H1 (cell line): ENCODE results near the gene SAA1. TPM values are rescaled to one million over a fixed set of nuclear protein-coding genes. Genes with fewer than 3 reads are reported as not detected.

Experiments used
- CTCF ChIA-PET: fragments of 300-600 bp; sonication (Branson Sonifier 250); formaldehyde crosslinking; loops from one replicate; lab custom pipeline; 2021; ENCODE audit not compliant: partially characterized antibody; lab: Charles Lee
- POLR2A ChIA-PET: fragments of 300-600 bp; sonication (Branson Sonifier 250); formaldehyde crosslinking; loops from one replicate; lab custom pipeline; 2021; ENCODE audit warnings: inconsistent platforms; ENCODE audit not compliant: partially characterized antibody; lab: Charles Lee
- DNase-seq, 2 experiments: peaks; one replicate each; pipeline versions ENCODE4 v3.0.0 to v3.0.0-alpha.2; 2010 to 2022; ENCODE audit warnings: low spot score in 2 of 2, low read depth in 1 of 2, mixed read lengths in 1 of 2
- FAIRE-seq: peaks from 2 replicates; lab custom pipeline; 2011; peaks lifted over from hg19 to GRCh38; lab: Jason Lieb, UNC
- H2AFZ ChIP-seq: 2 replicates; pipeline ENCODE4 v1.8.1; 2012; ENCODE audit warnings: low read length, inconsistent platforms
- H2AK5ac ChIP-seq: 2 replicates; pipeline ENCODE4 v1.6.1; 2013; ENCODE audit warnings: low read depth, low read length
- H2BK120ac ChIP-seq: replicated peaks from 2 replicates; pipeline ENCODE3; 2013; ENCODE audit warnings: low read depth, low read length, inconsistent platforms
- H2BK12ac ChIP-seq: 2 replicates; pipeline ENCODE4 v1.6.1; 2013; ENCODE audit warnings: low read depth, low read length
- H2BK15ac ChIP-seq: 2 replicates; pipeline ENCODE4 v1.6.1; 2013; ENCODE audit warnings: low read length
- H2BK20ac ChIP-seq: 2 replicates; pipeline ENCODE4 v1.6.1; 2013; ENCODE audit warnings: low read length
- H2BK5ac ChIP-seq: 2 replicates; pipeline ENCODE4 v1.6.1; 2013; ENCODE audit warnings: low read depth, low read length
- H3K14ac ChIP-seq: 2 replicates; pipeline ENCODE4 v1.6.1; 2013; ENCODE audit warnings: inconsistent platforms; ENCODE audit not compliant: insufficient read length
- H3K18ac ChIP-seq: 2 replicates; pipeline ENCODE4 v1.6.1; 2013; ENCODE audit warnings: low read length; ENCODE audit errors: extremely low read depth
- H3K23ac ChIP-seq: 2 replicates; pipeline ENCODE4 v1.6.1; 2013; ENCODE audit warnings: inconsistent platforms; ENCODE audit not compliant: insufficient read length
- H3K23me2 ChIP-seq: 2 replicates; pipeline ENCODE4 v1.6.1; 2013; ENCODE audit warnings: low read depth, low read length
- H3K27ac ChIP-seq: 2 replicates; pipeline ENCODE4 v1.6.1; 2011; ENCODE audit warnings: low read depth, low read length, inconsistent platforms
- H3K27me3 ChIP-seq, 4 experiments: replicated peaks in 1 of 4; 1 replicate in 1 of 4; 2 replicates in 3 of 4; pipeline versions ENCODE4 v1.6.1 to v1.8.1; 2011 to 2013; ENCODE audit warnings: low read length in 3 of 4, mild to moderate bottlenecking in 3 of 4, inconsistent platforms in 2 of 4, mixed read lengths in 2 of 4, moderate library complexity in 1 of 4; ENCODE audit not compliant: control insufficient read depth in 3 of 4, insufficient read depth in 3 of 4; ENCODE audit errors: extremely low read depth in 1 of 4
- H3K36me3 ChIP-seq, 4 experiments: 2 replicates each; pipeline versions ENCODE4 v1.6.1 to v1.8.1; 2011 to 2013; ENCODE audit warnings: mild to moderate bottlenecking in 4 of 4, low read length in 3 of 4, moderate library complexity in 2 of 4, control low read depth in 1 of 4, inconsistent platforms in 1 of 4; ENCODE audit not compliant: insufficient read depth in 4 of 4, control insufficient read depth in 2 of 4
- H3K4ac ChIP-seq: replicated peaks from 2 replicates; pipeline ENCODE3; 2013; ENCODE audit warnings: low read length, low read depth, mixed read lengths, inconsistent platforms; ENCODE audit not compliant: insufficient read length
- H3K4me1 ChIP-seq, 4 experiments: replicated peaks in 1 of 4; 1 replicate in 1 of 4; 2 replicates in 3 of 4; pipeline versions ENCODE4 v1.6.1 to v1.8.1; 2011 to 2013; ENCODE audit warnings: low read length in 3 of 4, inconsistent platforms in 2 of 4, mixed read lengths in 1 of 4; ENCODE audit not compliant: insufficient read depth in 4 of 4, control insufficient read depth in 3 of 4
- H3K4me2 ChIP-seq, 2 experiments: 2 replicates each; pipeline versions ENCODE4 v1.6.1 to v1.8.1; 2011 to 2013; ENCODE audit warnings: low read depth in 2 of 2, low read length in 2 of 2, control low read depth in 1 of 2, inconsistent platforms in 1 of 2, mild to moderate bottlenecking in 1 of 2; ENCODE audit not compliant: insufficient read depth in 1 of 2
- H3K4me3 ChIP-seq, 4 experiments: fragments of 200-600, 300-600 bp in 1 of 4; sonication (generic), shearing (Covaris generic), sonication (Bioruptor Twin) in 1 of 4; 2 replicates each; pipeline versions ENCODE4 v1.5.1 to v1.8.1; 2011 to 2016; ENCODE audit warnings: low read length in 4 of 4, low read depth in 3 of 4, control low read depth in 2 of 4, inconsistent platforms in 2 of 4, mild to moderate bottlenecking in 2 of 4, mixed read lengths in 1 of 4, moderate library complexity in 1 of 4; ENCODE audit not compliant: insufficient read depth in 2 of 4; ENCODE audit errors: extremely low read depth in 1 of 4
- H3K56ac ChIP-seq: replicated peaks from 2 replicates; pipeline ENCODE3; 2013; ENCODE audit warnings: low read depth, mild to moderate bottlenecking, mixed read lengths, low read length, inconsistent platforms; ENCODE audit not compliant: insufficient read length
- H3K79me1 ChIP-seq: 2 replicates; pipeline ENCODE4 v1.6.1; 2013; ENCODE audit warnings: low read depth, low read length, control low read depth
- H3K79me2 ChIP-seq, 2 experiments: 2 replicates each; pipeline versions ENCODE4 v1.6.1 to v1.8.1; 2012 to 2013; ENCODE audit warnings: low read length in 2 of 2, mild to moderate bottlenecking in 2 of 2, inconsistent platforms in 1 of 2; ENCODE audit not compliant: insufficient read depth in 2 of 2, control insufficient read depth in 1 of 2
- H3K9ac ChIP-seq, 4 experiments: replicated peaks in 1 of 4; 1 replicate in 1 of 4; 2 replicates in 3 of 4; pipeline versions ENCODE4 v1.6.1 to v1.8.1; 2011 to 2013; ENCODE audit warnings: low read depth in 3 of 4, low read length in 3 of 4, control low read depth in 2 of 4, mild to moderate bottlenecking in 2 of 4, moderate library complexity in 2 of 4, inconsistent platforms in 1 of 4; ENCODE audit errors: extremely low read depth in 1 of 4
- H3K9me3 ChIP-seq, 2 experiments: 2 replicates each; pipeline versions ENCODE4 v1.6.1 to v1.8.1; 2012 to 2013; ENCODE audit warnings: mild to moderate bottlenecking in 2 of 2, moderate library complexity in 2 of 2, control low read depth in 1 of 2, inconsistent platforms in 1 of 2, low read depth in 1 of 2, low read length in 1 of 2, mixed read lengths in 1 of 2; ENCODE audit not compliant: insufficient read depth in 2 of 2
- H4K20me1 ChIP-seq, 2 experiments: replicated peaks in 1 of 2; 2 replicates each; pipeline versions ENCODE3 to v1.8.1; 2011 to 2013; ENCODE audit warnings: inconsistent platforms in 2 of 2, low read length in 2 of 2, mild to moderate bottlenecking in 1 of 2; ENCODE audit not compliant: insufficient read depth in 2 of 2, control insufficient read depth in 1 of 2
- H4K5ac ChIP-seq: 2 replicates; pipeline ENCODE4 v1.6.1; 2013; ENCODE audit warnings: low read length, low read depth, mixed read lengths, inconsistent platforms; ENCODE audit not compliant: insufficient read length
- H4K8ac ChIP-seq: 2 replicates; pipeline ENCODE4 v1.8.0; 2013; ENCODE audit warnings: mild to moderate bottlenecking, moderate library complexity, low read length, inconsistent platforms; ENCODE audit not compliant: insufficient read depth; ENCODE audit errors: extremely low read depth
- H4K91ac ChIP-seq: replicated peaks from 2 replicates; pipeline ENCODE3; 2013; ENCODE audit warnings: low read length, mixed read lengths, inconsistent platforms; ENCODE audit not compliant: insufficient read length
- MAX ChIP-seq: IDR thresholded peaks from 2 replicates; pipeline ENCODE4 v1.6.1; 2012; ENCODE audit warnings: inconsistent platforms
- WGBS, 2 experiments: shearing (Covaris generic) in 1 of 2; methylation state at CpG; one replicate each; pipeline versions ENCODE4 v1.1.6 to v1.1.7; 2013 to 2015; ENCODE audit warnings: low lambda C conversion rate in 2 of 2, mixed read lengths in 2 of 2, inconsistent platforms in 1 of 2, low coverage in 1 of 2, missing lambda C conversion rate in 1 of 2; ENCODE audit not compliant: insufficient replicate concordance in 2 of 2, insufficient coverage in 1 of 2, insufficient read length in 1 of 2; ENCODE audit errors: extremely low coverage in 1 of 2, missing lambda C conversion rate in 1 of 2; 5-methylcytosine and 5-hydroxymethylcytosine counted together
- polyA plus RNA-seq, 7 experiments: library from polyadenylated mRNA; depleted of rRNA in 3 of 7; stranded (reverse) in 5 of 7; unstranded in 2 of 7; fragments of >200 nt in 5 of 7; fragments of 200-250 nt in 2 of 7; gene quantifications; 1 replicate in 5 of 7; 2 replicates in 1 of 7; 4 replicates in 1 of 7; pipeline versions ENCODE4 v1.2.1 to v1.2.3, GENCODE V29; 2011 to 2013; ENCODE audit warnings: missing spikeins in 2 of 7, mixed read lengths in 2 of 7
- total RNA-seq: library from RNA; stranded (reverse); fragmentation: NEBNext Ultra II Directional; extraction: Animal tissue kit (Norgen Biotek cat#: 25700); gene quantifications from 2 replicates; pipeline ENCODE4 v1.2.1, GENCODE V29; 2021

The SAA1 gene
- total and polyA plus RNA-seq, 2 of the 8 experiments (the other 6 are each of a cell fraction or from before 2014, with no cell fraction given) = 0.41 TPM; not detected in 1

GRCh38 chr11:18288911-18289310, 22.8 kb downstream of the SAA1 start:
- H2BK120ac ChIP-seq = no peak overlapping the region
- no peak overlapping the region for H3K14ac ChIP-seq
- H3K27ac ChIP-seq = no peak overlapping the region
- POLR2A ChIA-PET = interaction anchor here (0.7 kb wide), 1 partner anchor 104 kb away, joined by 5 read pairs; no protein-coding TSS in a partner anchor
- peaks cover 0 to 5% of the 10 kb centered on the region in 2 experiments for H4K20me1 ChIP-seq
- 0 out of 7 replicates have a peak overlapping the region, but pooled peaks of 1 of the 4 experiments have one; percentile 28 for H3K9ac ChIP-seq
- FAIRE-seq = no peak
- no peak overlapping the region for H3K23ac ChIP-seq
- H3K56ac ChIP-seq = no peak overlapping the region
- peaks cover 6 to 66% (median 47%) of the 10 kb centered on the region in 4 experiments; a peak in 7 of 8 replicates for H3K36me3 ChIP-seq
- H3K4me1 ChIP-seq = no peaks in the 10 kb centered on the region
- no peaks in the 10 kb centered on the region for H3K27me3 ChIP-seq
- H3K4me3 ChIP-seq = no peak overlapping the region
- H2BK12ac ChIP-seq = no peak overlapping the region
- no peaks in the 10 kb centered on the region for H3K9me3 ChIP-seq
- H3K79me2 ChIP-seq = no peaks in the 10 kb centered on the region
- CTCF ChIA-PET = interaction anchor here (0.8 to 3.3 kb wide), 4 partner anchors 8 to 173 kb away, joined by 3 to 10 read pairs (median 6); no protein-coding TSS in a partner anchor
- no peak overlapping the region for H2AFZ ChIP-seq
- no peak for DNase-seq
- no peaks in the 10 kb centered on the region for H3K79me1 ChIP-seq
- 96% methylated on average over 4 of the region's 4 CpGs; no CpG with 5 or more reads in 1 of the 2 experiments for WGBS, 2 experiments
- no peak overlapping the region for H4K5ac ChIP-seq
- H4K8ac ChIP-seq = no peak overlapping the region
- no peak overlapping the region for H3K4me2 ChIP-seq
- H4K91ac ChIP-seq = no peak overlapping the region
- H3K4ac ChIP-seq = no peak overlapping the region
- H3K23me2 ChIP-seq = no peaks in the 10 kb centered on the region
- H2AK5ac ChIP-seq = no peak overlapping the region
- H2BK20ac ChIP-seq = no peak overlapping the region
- TF ChIP-seq MAX = no peak
- H2BK15ac ChIP-seq = no peak overlapping the region
- no peak overlapping the region for H3K18ac ChIP-seq
- H2BK5ac ChIP-seq = no peak overlapping the region
